SU-DHL-6 (cell line): ENCODE measurements around the gene ZRSR2.

Experiments used
- EZH2phosphoT487 ChIP-seq: fragments of 200-600 bp; sonication (generic), shearing (Covaris generic); conservative IDR thresholded peaks from 2 replicates; pipeline ENCODE4 v1.6.1; 2018; ENCODE audit warnings: mild to moderate bottlenecking, antibody characterized with exemption, low read length, moderate library complexity, mixed read lengths
- TF ChIP-seq, protein P1 (sequence below): fragments of 200-600 bp; sonication (generic); IDR thresholded peaks from one replicate; pipeline ENCODE4 v1.5.1; 2017; ENCODE audit warnings: antibody characterized with exemption, mild to moderate bottlenecking, low read length, moderate library complexity; ENCODE audit not compliant: insufficient read depth, poor library complexity, severe bottlenecking

DNA sequence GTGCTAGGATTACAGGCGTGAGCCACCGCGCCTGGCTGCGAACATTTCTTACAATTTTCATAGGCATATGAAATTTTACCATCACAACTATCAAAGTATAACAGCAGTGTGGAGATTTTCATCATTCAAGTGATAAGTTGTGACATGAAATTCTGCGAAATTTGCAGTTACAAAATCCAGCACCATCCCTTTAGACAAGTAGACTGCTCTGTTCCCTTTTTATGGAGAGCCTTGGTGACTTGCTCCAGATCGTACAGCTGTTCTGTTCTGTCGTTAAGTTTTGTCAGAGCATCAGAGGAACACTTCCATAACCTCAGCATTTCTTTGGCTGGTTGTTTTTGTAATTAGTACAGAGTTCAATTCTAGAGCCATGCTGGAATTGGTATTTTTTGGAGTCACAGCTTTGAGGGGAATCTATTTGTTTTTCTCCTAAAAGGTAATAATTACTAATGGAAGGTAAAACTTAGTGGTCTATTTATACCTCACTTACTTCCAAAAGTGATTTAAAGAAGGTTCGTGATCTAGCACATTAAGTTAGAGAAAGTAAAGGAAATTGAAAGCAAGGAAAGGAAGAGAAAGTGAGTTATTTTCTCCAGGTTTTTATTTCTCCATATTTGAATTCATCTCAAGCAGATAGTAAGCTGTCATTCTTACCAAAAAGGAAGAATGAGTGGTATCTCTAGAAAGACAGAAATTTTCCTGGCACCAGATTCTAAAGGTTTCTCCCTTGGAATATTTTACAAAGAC, 22.1 kb downstream of the ZRSR2 start:
- no peak for TF ChIP-seq EZH2phosphoT487
- TF ChIP-seq, protein P1, sequence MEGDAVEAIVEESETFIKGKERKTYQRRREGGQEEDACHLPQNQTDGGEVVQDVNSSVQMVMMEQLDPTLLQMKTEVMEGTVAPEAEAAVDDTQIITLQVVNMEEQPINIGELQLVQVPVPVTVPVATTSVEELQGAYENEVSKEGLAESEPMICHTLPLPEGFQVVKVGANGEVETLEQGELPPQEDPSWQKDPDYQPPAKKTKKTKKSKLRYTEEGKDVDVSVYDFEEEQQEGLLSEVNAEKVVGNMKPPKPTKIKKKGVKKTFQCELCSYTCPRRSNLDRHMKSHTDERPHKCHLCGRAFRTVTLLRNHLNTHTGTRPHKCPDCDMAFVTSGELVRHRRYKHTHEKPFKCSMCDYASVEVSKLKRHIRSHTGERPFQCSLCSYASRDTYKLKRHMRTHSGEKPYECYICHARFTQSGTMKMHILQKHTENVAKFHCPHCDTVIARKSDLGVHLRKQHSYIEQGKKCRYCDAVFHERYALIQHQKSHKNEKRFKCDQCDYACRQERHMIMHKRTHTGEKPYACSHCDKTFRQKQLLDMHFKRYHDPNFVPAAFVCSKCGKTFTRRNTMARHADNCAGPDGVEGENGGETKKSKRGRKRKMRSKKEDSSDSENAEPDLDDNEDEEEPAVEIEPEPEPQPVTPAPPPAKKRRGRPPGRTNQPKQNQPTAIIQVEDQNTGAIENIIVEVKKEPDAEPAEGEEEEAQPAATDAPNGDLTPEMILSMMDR = no peak
